Thyroid gland (tissue), 4 donors: ENCODE results near the gene RCOR1. TPM values are rescaled to one million over a fixed set of nuclear protein-coding genes. Genes with fewer than 3 reads are reported as not detected.

Source experiments
- DNase-seq, 2 donors: peaks; one replicate each; pipeline ENCODE4 v3.0.0-alpha.2; 2019
- H3K27ac ChIP-seq, 3 donors: fragments of 200-600 bp; sonication (generic); 1 replicate in 2 of 3; 2 replicates in 1 of 3; pipeline ENCODE4 v1.5.1; 2016 to 2019; ENCODE audit warnings: mild to moderate bottlenecking in 1 of 3, moderate library complexity in 1 of 3
- H3K27me3 ChIP-seq: fragments of 200-600 bp; sonication (generic); one replicate; pipeline ENCODE4 v1.5.1; 2019
- H3K36me3 ChIP-seq, 2 donors: fragments of 200-600 bp; sonication (generic); one replicate each; pipeline ENCODE4 v1.5.1; 2016 to 2019
- H3K4me1 ChIP-seq, 2 donors: fragments of 200-600 bp; sonication (generic); one replicate each; pipeline ENCODE4 v1.5.1; 2017 to 2019
- H3K4me3 ChIP-seq, 3 donors: fragments of 200-600 bp; sonication (generic); replicated peaks in 1 of 3; 1 replicate in 2 of 3; 2 replicates in 1 of 3; pipeline ENCODE4 v1.5.1; 2016; ENCODE audit warnings: mild to moderate bottlenecking in 1 of 3
- H3K9me3 ChIP-seq: fragments of 200-600 bp; sonication (generic); one replicate; pipeline ENCODE4 v1.5.1; 2017
- CTCF ChIP-seq, 6 experiments: fragments of 200-600 bp in 3 of 6; fragments of 450-650 bp in 3 of 6; sonication (generic) in 3 of 6; IDR thresholded peaks; one replicate each; pipeline ENCODE4 v1.5.1; 2016 to 2019; ENCODE audit warnings: antibody characterized with exemption in 6 of 6, mild to moderate bottlenecking in 2 of 6, inconsistent platforms in 1 of 6, moderate library complexity in 1 of 6
- POLR2A ChIP-seq, 2 donors: fragments of 450-650 bp; IDR thresholded peaks; one replicate each; pipeline ENCODE4 v1.6.1; 2017; ENCODE audit warnings: antibody characterized with exemption in 2 of 2, mild to moderate bottlenecking in 2 of 2, moderate library complexity in 1 of 2
- WGBS, 2 donors: methylation state at CpG; one replicate each; pipeline ENCODE4 v1.1.5; 2017; 5-methylcytosine and 5-hydroxymethylcytosine counted together
- intact Hi-C: fragments of 100-400 bp; cut with DNase I; formaldehyde crosslinking; loops from one replicate; pipeline ENCODE4 v1.15.1; 2023
- total RNA-seq, 4 donors: library from RNA; depleted of rRNA; stranded (reverse); fragments of >200 nt; gene quantifications; one replicate each; pipeline ENCODE4 v1.2.3, GENCODE V29; 2016

RCOR1 gene
- total RNA-seq, 4 donors from 2014 or later = 9.4 to 14.2 (median 11.3) TPM

- DNase-seq = no peak
- TF ChIP-seq POLR2A (IDR thresholded peaks at IDR 0.05) = no peak
- no peak for TF ChIP-seq CTCF (IDR thresholded peaks at IDR 0.05)
- H3K27me3 ChIP-seq = no peaks in the 10 kb centered on the region
- no peaks in the 10 kb centered on the region for H3K4me1 ChIP-seq
- H3K36me3 ChIP-seq = peaks cover 28% of the 10 kb centered on the region in 2 donors
- H3K27ac ChIP-seq = no peak overlapping the region
- H3K4me3 ChIP-seq = no peak overlapping the region
- no peaks in the 10 kb centered on the region for H3K9me3 ChIP-seq
- intact Hi-C loops = no loop called here
- 93 to 96% methylated on average over 9 of the region's 9 CpGs for WGBS, 2 donors
Observed at GRCh38 chr14:102727336-102728095, 135.1 kb downstream of the RCOR1 start.

GRCh38 chr14:102728501-102728900 is 136.1 kb downstream of the RCOR1 start:
- WGBS, 2 donors = 92 to 94% methylated on average over 6 of the region's 6 CpGs
- Histone ChIP-seq H3K9me3 (no peaks in the 10 kb centered on the region), H3K36me3 (peaks cover 18% of the 10 kb centered on the region in 2 donors), H3K4me1 (no peaks in the 10 kb centered on the region), H3K27ac (no peak overlapping the region), H3K4me3 (no peak overlapping the region), H3K27me3 (no peaks in the 10 kb centered on the region)
- no peak for DNase-seq
- TF ChIP-seq POLR2A (IDR thresholded peaks at IDR 0.05) (no peak), CTCF (IDR thresholded peaks at IDR 0.05) (no peak)
- intact Hi-C loops = no loop called here

GRCh38 chr14:102729268-102729667 is 136.8 kb downstream of the RCOR1 start:
- H3K27ac ChIP-seq = no peak overlapping the region
- TF ChIP-seq POLR2A (IDR thresholded peaks at IDR 0.05) (no peak), CTCF (IDR thresholded peaks at IDR 0.05) (no peak)
- no peak for DNase-seq
- H3K36me3 ChIP-seq = peaks cover 13 to 16% of the 10 kb centered on the region in 2 donors
- H3K9me3 ChIP-seq = no peaks in the 10 kb centered on the region
- no peak overlapping the region for H3K4me3 ChIP-seq
- 89 to 92% methylated on average over 6 of the region's 6 CpGs for WGBS, 2 donors
- no peaks in the 10 kb centered on the region for H3K27me3 ChIP-seq
- no peaks in the 10 kb centered on the region for H3K4me1 ChIP-seq
- intact Hi-C loops = no loop called here

GRCh38 chr14:102729825-102730224 is 137.4 kb downstream of the RCOR1 start:
- Histone ChIP-seq H3K27ac (no peak overlapping the region), H3K36me3 (peaks cover 13% of the 10 kb centered on the region in 2 donors), H3K4me1 (no peaks in the 10 kb centered on the region), H3K4me3 (no peak overlapping the region), H3K9me3 (no peaks in the 10 kb centered on the region), H3K27me3 (no peaks in the 10 kb centered on the region)
- intact Hi-C loops = no loop called here
- 95 to 96% methylated on average over 8 of the region's 8 CpGs for WGBS, 2 donors
- no peak for DNase-seq
- TF ChIP-seq CTCF (IDR thresholded peaks at IDR 0.05) (no peak), POLR2A (IDR thresholded peaks at IDR 0.05) (no peak)

- 94 to 97% methylated on average over 15 of the region's 15 CpGs for WGBS, 2 donors
- H3K36me3 ChIP-seq = peaks cover 9 to 13% of the 10 kb centered on the region in 2 donors
- intact Hi-C loops = no loop called here
Observed at GRCh38 chr14:102731101-102731870, 138.8 kb downstream of the RCOR1 start.

More at GRCh38 chr14:102731101-102731870, 138.8 kb downstream of the RCOR1 start:
- TF ChIP-seq POLR2A (IDR thresholded peaks at IDR 0.05) = no peak
- no peak for TF ChIP-seq CTCF (IDR thresholded peaks at IDR 0.05)
- Histone ChIP-seq H3K4me3 (no peak overlapping the region), H3K9me3 (no peaks in the 10 kb centered on the region), H3K4me1 (no peaks in the 10 kb centered on the region), H3K27ac (no peak overlapping the region), H3K27me3 (no peaks in the 10 kb centered on the region)
- no peak for DNase-seq
